ENCODE results near the gene UTY.

The UTY gene

GRCh38 chrY:13416869-13417661, 62.8 kb downstream of the UTY start:
- DNase-seq (ENCODE audit: low read depth in 1 of 2, low spot score in 1 of 2) = no peak

GRCh38 chrY:13415556-13415955, 64.3 kb downstream of the UTY start:
- DNase-seq (ENCODE audit: low read depth in 1 of 2, low spot score in 1 of 2) = no peak

GRCh38 chrY:13398876-13399275, 81.0 kb downstream of the UTY start:
- no peak for DNase-seq (ENCODE audit: low read depth in 1 of 2, low spot score in 1 of 2)

- DNase-seq (ENCODE audit: low read depth in 1 of 2, low spot score in 1 of 2) = no peak
Observed at GRCh38 chrY:13381110-13381683, 98.6 kb downstream of the UTY start.

- DNase-seq (ENCODE audit: low read depth in 1 of 2, low spot score in 1 of 2) = no peak
Observed at GRCh38 chrY:13370868-13371800, 108.7 kb downstream of the UTY start.

GRCh38 chrY:13370245-13370644, 109.6 kb downstream of the UTY start:
- DNase-seq (ENCODE audit: low read depth in 1 of 2, low spot score in 1 of 2) = no peak

- no peak for DNase-seq (ENCODE audit: low read depth in 1 of 2, low spot score in 1 of 2)
Observed at GRCh38 chrY:13368513-13368845, 111.4 kb downstream of the UTY start.

- no peak for DNase-seq (ENCODE audit: low read depth in 1 of 2, low spot score in 1 of 2)
Observed at GRCh38 chrY:13363641-13364040, 116.2 kb downstream of the UTY start.

GRCh38 chrY:13362662-13363061, 117.2 kb downstream of the UTY start:
- no peak for DNase-seq (ENCODE audit: low read depth in 1 of 2, low spot score in 1 of 2)

- no peak for DNase-seq (ENCODE audit: low read depth in 1 of 2, low spot score in 1 of 2)
Observed at GRCh38 chrY:13361656-13362636, 117.9 kb downstream of the UTY start.

- DNase-seq (ENCODE audit: low read depth in 1 of 2, low spot score in 1 of 2) = no peak
Observed at GRCh38 chrY:13351443-13351842, 128.4 kb downstream of the UTY start.

GRCh38 chrY:13347106-13347505, 132.7 kb downstream of the UTY start:
- no peak for DNase-seq (ENCODE audit: low read depth in 1 of 2, low spot score in 1 of 2)

- no peak for DNase-seq (ENCODE audit: low read depth in 1 of 2, low spot score in 1 of 2)
Observed at GRCh38 chrY:13345549-13345948, 134.3 kb downstream of the UTY start.

GRCh38 chrY:13343307-13343946, 136.4 kb downstream of the UTY start:
- DNase-seq (ENCODE audit: low read depth in 1 of 2, low spot score in 1 of 2) = no peak

- no peak for DNase-seq (ENCODE audit: low read depth in 1 of 2, low spot score in 1 of 2)
Observed at GRCh38 chrY:13339939-13340338, 139.9 kb downstream of the UTY start.

- no peak for DNase-seq (ENCODE audit: low read depth in 1 of 2, low spot score in 1 of 2)
Observed at GRCh38 chrY:13339381-13339780, 140.5 kb downstream of the UTY start.

- DNase-seq (ENCODE audit: low read depth in 1 of 2, low spot score in 1 of 2) = no peak
Observed at GRCh38 chrY:13338711-13339110, 141.1 kb downstream of the UTY start.

GRCh38 chrY:13337934-13338333, 141.9 kb downstream of the UTY start:
- DNase-seq (ENCODE audit: low read depth in 1 of 2, low spot score in 1 of 2) = no peak

GRCh38 chrY:13333791-13334190, 146.0 kb downstream of the UTY start:
- no peak for DNase-seq (ENCODE audit: low read depth in 1 of 2, low spot score in 1 of 2)

GRCh38 chrY:13330651-13331050, 149.2 kb downstream of the UTY start:
- no peak for DNase-seq (ENCODE audit: low read depth in 1 of 2, low spot score in 1 of 2)

Data from activated T-helper 1 cell treated with anti-CD3 and anti-CD28 coated beads, Interleukin-2, amount 50 U/mL, for 16 hours (primary cell).